Stimulated activated CD4-positive, alpha-beta T cell treated with anti-CD3 and anti-CD28 coated beads, Interleukin-1b, Interleukin-23, amount 100 ng/mL, for 4 hours (primary cell): ENCODE measurements around the gene GRP.
"Not testable (repeated sequence)": the region's sequence is repeated elsewhere in the genome, so short reads cannot be mapped to it uniquely, and the experiment has no call there.

ENCODE experiments used
- DNase-seq, 2 donors: peaks; one replicate each; pipeline ENCODE4 v3.0.0-alpha.2; 2020; ENCODE audit warnings: low read depth in 2 of 2

GRP gene

DNA sequence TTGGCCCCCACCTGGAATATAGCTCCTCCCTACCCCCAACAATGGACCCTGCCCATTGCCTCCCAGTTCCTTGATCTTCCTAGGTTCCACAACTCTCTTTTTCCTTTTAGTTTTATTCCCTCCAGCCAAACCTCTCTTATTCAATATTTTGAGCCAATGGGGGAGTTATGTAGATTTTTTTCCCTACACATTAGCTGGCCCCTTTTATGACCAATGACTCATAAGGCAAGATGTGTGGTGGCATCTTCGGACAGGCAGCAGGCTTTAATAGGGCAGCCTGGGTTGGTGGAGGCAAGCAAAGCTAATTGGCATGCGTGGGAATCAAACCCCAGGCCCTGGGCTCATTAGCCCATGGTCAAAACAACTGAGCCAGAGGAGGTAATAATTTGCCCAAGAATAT lies 9.2 kb downstream of the GRP start:
- no peak for DNase-seq

DNA sequence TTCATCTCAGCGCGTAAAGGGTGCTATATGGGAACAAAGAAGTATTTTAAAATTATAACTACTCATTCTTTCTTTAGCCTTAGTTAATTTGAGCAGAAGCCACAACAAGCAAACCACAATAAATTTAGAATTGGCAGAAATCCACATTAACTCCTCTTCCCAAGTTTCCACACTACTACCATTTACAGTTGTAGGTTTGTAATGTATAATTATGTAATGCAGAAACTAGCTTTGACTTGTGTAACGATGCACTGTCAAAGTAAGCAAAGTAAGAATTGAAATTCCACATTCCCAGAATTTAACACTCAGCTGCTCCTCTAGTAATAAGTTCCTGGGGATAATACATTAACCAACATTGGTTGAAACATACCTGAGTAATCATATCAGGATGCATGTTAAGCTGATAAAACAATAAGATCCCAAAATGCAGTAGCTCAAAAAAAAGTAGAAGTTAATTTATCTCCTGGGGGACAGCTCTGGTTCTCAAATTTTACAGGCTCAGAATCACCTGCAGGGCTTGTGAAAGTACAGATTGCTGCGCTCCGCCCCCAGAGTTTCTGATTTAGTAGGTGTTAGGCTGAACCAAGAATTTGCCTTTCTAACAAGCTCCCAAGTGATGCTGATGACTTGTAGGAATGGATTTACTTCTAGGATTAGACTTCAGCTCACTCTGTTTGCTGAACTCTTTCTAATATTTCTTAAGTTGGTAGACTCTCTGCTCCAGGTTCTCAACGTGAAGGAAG lies 9.9 kb downstream of the GRP start:
- DNase-seq = no peak

DNA sequence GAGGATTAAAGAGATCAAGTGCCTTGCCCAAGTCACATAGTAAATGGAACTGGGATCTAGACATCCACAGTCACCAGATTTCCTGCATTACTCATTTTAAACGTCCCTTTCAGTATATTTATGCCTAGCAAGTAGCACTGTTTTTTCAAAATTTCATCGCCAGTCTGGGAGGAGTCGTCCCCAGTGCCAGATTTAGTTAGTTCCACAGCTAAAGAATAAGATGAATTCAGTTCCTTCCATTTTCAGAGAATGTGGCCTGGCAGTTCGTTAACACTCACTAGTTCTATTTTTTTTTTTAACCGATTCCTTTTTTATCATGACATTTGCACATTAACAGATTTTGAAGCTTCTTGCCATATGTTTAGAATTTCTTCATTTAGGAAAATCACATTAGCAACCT lies 11.2 kb downstream of the GRP start:
- DNase-seq = no peak

DNA sequence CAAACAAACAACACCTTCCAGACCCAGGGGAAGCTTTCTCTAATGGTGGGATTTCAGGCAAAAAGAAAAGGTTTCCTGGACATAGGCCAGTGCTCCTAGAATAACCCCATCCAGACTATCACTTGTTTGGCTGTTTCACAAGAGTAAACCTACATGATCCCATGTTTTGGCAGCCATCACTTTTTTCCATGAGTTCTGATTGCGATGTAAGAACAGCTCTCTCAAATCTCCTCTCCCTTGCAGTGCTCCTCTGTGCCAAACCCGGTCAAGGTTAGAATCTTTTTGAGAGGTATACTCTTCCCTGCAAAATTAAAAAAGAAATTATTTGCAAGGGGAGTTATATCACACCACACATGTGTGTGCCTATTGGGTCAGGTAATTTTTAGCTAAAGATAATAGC lies 11.9 kb downstream of the GRP start:
- DNase-seq = no peak

DNA sequence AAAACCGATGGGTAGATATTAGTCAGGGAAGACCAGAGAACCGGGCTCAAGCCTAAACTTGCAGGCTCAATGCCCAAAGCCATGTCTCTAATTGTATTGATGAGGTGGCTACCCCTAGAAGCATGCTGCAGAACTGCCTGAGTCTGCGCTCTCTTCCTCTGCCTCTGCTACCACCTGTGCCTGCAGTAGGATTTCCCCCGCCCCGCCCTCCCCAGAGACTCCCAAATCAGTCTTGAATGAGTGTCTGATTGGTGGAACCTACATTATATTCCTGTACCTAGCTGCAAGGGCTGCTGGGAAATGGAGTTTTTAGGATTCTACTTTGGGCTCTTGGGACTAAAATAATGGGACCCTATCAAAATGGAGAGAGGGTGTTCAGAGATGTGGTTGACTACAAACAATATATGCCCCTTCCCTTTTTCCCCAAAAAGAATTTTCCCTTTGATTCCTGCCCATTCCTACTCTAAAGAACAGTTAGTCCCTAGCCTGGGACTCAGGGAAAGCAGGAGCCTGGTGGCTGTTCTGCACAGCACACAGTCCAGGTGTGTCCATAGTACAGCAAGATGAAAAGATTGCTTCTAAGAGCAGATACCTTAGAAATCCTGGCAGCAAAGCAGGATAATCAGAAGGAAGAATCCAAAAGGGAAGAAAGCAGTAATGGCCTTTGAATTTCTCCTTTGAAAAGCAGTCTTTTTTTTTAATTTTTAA lies 12.5 kb downstream of the GRP start:
- no peak for DNase-seq

DNA sequence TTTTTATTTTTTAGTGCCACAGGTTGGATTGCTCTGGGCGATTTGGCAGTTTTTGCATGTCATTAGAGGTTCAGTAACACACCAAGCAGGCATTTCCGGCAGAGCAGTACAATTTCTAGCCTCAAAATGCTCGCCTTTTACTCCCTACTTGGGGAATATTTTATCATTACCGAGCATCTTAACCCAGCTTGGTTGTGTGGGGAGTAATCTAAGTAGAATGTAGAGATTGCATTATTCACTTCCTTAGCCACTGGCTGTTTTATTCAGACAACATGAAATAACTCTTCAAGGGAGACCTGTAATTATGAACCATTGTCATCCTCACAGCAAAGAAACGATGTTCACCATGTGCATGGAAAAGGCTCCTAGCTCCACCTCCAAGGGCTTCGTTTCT lies 13.1 kb downstream of the GRP start:
- no peak for DNase-seq

DNA sequence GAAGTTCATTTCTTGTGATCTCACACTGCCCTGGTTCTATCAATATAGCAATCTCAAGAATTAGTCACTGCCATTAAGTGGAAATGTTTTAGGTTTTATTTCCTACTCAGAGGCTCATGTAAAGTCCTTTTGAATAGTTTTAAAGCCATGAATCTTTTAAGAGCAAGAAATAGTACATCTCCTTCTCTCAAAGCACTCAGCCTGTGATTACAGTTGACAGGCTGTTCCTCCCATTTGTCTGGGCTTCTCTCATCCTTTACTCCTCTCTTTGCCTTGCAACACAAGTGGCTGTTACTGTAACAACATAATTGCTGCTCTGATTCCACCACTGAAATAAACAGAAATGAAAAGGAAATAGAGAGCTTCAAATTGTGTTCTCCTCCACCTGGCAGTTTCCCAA lies 18.4 kb downstream of the GRP start:
- no peak for DNase-seq

DNA sequence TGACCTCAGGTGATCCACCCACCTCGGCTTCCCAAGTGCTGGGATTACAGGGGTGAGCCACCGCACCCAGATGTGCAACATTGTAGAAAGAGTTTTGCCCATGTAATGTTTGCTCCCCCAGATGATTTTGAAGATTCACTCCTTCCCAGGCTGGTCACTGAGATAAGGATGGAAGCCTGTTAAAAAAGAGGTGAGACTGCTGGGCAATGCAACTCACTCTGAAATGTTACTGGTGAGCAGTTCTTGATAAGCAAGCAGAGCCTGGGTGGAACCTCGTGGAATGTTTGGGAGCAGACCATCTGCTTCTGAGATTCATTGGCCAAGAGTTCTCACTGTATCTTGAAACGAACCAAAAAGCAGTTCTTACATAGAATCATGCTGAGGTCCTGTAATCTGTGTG lies 19.7 kb downstream of the GRP start:
- no peak for DNase-seq

DNA sequence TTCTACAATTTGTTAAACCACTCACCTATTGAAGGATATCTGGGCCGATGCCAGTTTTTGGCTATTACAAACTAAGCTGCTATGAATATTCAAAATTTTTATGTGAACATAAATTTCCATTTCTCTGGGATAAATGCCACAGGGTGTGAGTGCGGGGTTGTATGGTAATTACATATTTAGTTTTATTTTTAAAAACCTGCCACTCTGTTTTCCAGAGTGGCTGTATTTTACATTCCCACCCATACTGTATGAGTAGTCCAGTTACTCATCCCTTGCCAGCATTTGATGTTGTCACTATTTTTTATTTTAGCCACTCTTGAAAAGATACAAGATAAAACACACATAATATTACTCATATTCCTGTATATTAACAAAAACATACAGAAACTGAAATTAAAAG lies 22.9 kb downstream of the GRP start:
- no peak for DNase-seq

DNA sequence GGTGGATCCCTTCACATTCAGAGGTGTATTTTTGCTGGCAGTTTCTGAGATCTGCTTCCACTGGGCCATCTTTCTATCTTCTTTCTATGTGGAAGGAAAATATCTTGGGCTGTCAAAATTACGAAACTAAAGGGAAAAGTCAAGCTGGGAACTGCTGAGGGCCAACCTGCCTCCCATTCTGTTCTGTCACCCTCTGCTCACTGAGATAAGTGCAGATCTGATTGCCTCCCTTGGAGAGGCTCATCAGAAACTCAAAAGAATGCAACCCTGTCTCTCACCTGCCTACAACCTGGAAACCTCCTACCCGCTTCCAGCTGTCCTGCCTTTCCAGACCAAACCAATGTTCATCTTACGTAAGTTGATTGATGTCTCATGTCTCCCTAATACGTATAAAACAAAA lies 26.8 kb downstream of the GRP start:
- DNase-seq = no peak

DNA sequence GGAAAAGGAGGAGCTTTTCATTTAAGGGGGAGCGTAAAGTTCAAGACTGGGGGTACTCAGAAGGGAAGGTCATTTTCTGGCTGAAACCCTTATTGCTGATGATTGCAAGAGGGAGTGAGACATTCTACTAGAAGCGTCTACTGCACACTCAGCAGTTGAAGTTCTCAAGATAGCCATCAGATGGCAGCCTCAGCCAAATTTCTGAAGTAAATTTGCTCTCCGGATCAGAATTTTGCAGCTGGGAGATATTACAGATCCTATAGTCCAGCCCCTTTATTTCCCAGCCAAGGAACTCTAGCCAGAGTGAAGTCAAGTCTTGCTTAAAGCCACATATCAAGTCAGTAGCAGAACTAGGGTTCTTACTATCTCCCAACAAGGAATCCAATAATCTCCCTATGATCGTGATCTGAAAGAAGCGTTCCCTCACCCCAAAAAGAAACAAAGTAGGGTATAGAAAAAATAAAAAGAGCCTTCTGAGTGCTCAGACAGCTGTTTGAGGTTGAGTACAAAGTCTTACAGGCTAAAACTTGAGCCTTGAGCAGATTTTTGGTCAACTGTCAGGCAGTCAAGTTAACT lies 29.3 kb downstream of the GRP start:
- peak in 1 of 2 donors; percentile 4 for DNase-seq

DNA sequence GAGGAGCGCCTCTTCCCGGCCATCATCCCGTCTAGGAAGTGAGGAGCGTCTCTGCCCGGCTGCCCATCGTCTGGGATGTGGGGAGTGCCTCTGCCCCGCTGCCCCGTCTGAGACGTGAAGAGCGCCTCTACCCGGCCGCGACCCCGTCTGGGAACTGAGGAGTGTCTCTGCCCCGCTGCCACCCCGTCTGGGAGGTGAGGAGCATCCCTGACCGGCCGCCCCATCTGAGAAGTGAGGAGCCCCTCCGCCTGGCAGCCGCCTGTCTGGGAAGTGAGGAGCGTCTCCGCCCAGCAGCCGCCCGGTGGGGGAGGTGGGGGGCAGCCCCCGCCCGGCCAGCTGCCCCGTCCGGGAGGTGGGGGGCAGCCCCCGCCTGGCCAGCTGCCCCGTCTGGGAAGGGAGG lies 35.5 kb downstream of the GRP start:
- DNase-seq = not testable (repeated sequence)

DNA sequence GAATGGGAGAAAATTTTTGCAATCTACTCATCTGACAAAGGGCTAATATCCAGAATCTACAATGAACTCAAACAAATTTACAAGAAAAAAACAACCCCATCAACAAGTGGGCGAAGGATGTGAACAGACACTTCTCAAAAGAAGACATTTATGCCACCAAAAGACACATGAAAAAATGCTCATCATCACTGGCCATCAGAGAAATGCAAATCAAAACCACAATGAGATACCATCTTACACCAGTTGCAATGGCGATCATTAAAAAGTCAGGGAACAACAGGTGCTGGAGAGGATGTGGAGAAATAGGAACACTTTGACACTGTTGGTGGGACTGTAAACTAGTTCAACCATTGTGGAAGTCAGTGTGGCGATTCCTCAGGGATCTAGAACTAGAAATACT lies 41.9 kb downstream of the GRP start:
- not testable (repeated sequence) for DNase-seq

DNA sequence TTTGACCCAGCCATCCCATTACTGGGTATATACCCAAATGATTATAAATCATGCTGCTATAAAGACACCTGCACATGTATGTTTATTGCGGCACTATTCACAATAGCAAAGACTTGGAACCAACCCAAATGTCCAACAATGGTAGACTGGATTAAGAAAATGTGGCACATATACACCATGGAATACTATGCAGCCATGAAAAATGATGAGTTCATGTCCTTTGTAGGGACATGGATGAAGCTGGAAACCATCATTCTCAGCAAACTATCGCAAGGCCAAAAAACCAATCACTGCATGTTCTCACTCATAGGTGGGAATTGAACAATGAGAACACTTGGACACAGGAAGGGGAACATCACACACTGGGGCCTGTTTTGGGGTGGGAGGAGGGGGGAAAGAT lies 42.3 kb downstream of the GRP start:
- not testable (repeated sequence) for DNase-seq

DNA sequence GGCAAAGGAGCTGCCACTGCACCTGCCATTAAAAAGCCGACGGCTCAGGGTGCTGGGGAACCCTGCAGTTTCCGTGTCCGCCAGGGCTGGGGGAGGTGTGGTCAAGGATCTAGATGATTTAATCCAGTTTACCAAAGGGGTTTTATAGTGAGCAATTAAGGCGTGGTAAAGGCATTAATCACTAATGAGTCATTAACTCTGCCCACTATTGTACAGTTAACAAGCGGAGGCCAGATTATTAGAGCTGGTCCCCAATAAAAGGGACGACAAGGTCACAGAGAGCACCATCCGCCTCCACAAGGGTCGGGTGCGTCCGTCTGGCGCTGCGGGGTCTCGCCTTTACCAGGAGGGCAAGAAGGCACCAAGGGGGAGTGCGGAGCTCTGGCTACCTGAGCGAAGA lies 43.7 kb downstream of the GRP start:
- no peak for DNase-seq

DNA sequence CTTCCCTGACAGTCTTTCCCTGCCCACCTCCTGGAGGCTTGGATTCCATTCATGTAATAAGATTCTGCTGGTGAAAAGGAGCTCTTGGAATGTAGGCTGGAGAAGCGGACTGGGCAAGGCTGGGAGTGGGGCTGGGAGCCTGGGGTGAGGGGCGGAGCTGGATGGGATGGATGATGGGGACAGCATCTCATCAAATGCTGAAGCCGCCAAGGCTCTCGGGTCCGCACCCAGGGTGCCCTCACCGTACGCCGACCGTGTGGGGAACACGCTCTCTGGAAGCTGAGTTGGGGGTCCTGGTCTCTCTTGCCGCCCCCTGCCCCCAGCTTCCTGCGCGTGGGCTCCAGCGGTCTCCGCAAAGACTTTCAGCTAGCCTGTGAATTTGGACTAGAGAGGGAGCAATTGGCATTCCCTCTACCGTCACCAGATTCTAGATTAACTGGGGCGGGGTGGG lies 44.2 kb downstream of the GRP start:
- no peak for DNase-seq

DNA sequence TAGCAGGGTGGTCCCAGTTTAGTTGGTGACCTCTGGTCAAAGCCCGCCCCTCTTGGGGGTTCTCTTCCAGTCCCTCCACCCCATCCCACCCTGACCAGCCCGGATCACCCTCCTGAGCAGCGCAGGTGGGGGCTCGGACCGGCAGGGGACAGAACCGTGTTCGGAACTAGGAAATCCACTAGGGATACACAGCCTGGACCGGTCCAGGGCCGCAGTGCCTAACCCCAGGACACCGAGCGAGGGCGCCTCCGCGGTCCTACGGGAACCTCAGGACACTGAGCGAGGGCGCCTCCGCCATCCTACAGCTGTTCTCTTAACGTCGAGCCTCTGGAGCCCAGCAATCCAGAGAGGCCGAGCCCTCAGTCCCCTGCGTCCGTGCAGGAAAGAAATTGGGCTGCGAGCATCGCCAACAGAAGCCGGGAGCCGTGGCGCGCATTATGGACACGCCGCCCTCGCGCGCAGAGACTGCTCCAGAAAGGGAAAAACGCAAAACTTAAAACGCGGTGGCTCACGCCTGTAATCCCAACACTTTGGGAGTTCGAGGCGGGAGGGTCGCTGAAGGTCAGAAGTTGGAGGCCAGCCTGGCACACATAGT lies 44.8 kb downstream of the GRP start:
- DNase-seq = no peak

DNA sequence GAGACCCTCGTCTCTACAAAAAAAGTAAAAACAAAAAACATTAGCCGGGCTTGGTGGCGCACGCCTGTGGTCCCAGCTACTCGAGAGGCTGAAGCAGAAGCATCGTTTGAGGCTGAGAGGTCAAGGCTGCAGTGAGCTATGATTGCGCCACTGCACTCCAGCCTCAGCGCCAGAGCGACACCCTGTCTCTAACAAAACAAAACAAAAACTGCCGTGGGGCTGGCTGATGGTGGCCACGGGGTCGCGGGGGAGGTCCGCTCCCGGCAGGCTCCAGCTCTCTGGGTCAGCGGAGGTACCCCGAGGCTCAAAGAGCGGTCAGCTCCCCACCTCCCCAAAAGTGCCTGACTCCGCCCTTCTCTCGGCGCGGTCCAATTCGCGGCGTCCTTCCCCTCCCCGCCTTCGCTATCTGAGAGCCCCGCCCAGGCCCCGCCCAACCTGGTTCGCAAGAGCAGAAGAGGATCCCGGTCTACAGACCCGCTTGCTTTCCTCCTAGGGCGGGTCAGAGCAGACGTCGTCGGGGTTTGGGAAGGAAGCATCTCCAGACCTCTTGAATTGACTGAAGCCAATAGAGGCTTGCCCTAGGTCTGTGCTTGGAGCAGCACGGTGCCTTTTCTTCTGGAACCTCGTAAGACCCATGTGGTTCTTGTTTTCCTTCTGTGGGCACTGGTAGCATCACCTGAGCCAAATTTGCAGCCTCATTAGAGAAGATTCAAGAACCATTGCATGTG lies 45.5 kb downstream of the GRP start:
- DNase-seq = no peak

DNA sequence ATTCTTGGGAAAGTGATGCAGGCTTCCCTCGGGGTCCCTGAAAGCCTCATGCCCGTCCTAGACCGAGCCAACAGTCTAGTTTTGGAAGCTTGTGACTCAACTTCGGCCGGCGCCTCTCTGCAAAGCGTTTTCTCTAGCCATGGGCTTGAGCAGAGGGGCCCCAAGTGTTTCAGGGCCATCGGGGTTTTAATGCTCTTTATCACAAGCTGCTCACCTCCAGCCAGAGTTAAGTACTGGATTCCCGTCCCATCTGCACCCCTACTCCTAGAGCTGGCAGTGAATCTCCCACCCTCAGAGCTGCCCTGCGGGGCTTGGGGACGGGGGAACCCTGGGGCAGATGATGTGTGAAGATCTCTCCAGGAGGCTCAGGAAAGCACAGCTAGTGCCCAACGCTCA lies 46.0 kb downstream of the GRP start:
- DNase-seq = no peak

DNA sequence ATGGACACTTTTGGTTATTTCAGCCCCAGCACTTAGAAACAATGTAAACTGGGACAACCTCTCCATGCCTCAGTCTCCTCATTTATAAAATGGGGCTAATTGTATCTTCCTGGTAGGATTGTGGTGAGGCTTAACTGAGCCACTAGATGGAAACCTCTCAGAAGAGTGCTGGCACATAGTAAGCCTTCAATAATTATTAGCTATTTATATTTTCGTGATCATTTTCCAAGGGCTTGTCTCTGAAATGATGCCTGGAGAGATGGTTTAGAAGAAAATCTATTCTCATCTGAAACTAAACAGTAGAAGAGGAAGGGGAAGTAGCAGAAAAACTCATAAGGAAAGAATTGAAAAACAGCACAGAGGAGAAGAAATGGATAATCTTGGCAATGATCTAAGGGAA lies 46.5 kb downstream of the GRP start:
- no peak for DNase-seq

DNA sequence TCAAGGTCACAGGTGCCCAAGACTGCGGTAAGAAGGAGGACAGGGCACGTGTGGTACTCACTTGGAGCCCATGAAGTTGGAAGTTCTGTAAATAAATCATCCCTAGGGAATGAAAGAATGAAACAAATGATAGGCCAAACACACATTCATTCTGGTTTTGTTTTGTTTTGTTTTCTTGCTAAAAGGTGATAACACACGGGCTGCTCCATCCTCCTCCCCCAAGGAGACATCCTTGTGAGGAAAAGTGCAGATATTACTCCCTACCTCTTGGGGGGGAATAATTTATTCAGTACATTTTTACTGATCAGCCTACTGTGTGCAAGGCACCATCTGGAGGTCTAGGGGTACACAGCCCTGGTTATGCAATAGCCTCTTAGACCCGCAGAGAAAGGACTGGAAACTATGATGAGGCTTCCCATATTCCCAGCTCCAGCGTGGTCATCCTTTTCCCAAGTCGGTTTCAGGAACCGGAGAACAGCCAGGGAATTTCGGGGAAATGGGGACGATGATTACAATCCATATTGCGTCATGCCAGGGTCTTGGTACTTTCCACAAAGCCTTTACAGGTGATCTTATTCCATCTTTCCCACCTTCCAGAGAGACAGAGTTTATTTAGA lies 47.0 kb downstream of the GRP start:
- no peak for DNase-seq
